Measurements from ENCODE around the gene CTSO.

DNA sequence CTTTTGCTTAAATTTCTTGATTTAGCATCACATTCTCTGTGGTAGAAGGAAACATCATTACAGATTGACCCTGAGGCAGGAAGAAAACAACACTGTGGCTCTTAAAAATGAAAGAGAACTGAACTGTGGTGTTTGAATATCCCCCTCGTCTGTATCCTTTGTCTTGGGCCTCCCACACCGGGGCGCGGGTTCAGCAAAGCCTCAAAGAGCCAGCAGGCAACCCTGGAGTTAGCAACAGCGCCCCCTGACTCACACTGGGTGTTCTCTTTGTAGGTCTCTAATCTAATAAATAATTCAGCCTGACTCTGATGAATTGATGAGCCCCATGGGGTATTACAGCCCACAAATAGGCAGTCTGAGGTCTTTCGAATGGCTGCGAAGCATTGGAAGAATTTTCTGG is 46.1 kb upstream of the CTSO start:
- TF ChIP-seq HOXA7 (CRISPR knock-in tag; IDR thresholded peaks at IDR 0.05) (no peak), EP300 (IDR thresholded peaks at IDR 0.05) (no peak), CBX2 (IDR thresholded peaks at IDR 0.05; ENCODE audit: borderline replicate concordance, low read depth) (no peak), MAX (IDR thresholded peaks at IDR 0.05) (no peak), RAD21 (conservative IDR thresholded peaks at IDR 0.05 in 1 of 2, IDR thresholded peaks at IDR 0.05 in 1 of 2) (no peak), CEBPB (IDR thresholded peaks at IDR 0.05) (no peak), MAFK (IDR thresholded peaks at IDR 0.05; ENCODE audit: partially characterized antibody) (no peak), ELK1 (IDR thresholded peaks at IDR 0.05; ENCODE audit: low read depth, low read length) (no peak)
- TF ChIP-seq, protein P1, sequence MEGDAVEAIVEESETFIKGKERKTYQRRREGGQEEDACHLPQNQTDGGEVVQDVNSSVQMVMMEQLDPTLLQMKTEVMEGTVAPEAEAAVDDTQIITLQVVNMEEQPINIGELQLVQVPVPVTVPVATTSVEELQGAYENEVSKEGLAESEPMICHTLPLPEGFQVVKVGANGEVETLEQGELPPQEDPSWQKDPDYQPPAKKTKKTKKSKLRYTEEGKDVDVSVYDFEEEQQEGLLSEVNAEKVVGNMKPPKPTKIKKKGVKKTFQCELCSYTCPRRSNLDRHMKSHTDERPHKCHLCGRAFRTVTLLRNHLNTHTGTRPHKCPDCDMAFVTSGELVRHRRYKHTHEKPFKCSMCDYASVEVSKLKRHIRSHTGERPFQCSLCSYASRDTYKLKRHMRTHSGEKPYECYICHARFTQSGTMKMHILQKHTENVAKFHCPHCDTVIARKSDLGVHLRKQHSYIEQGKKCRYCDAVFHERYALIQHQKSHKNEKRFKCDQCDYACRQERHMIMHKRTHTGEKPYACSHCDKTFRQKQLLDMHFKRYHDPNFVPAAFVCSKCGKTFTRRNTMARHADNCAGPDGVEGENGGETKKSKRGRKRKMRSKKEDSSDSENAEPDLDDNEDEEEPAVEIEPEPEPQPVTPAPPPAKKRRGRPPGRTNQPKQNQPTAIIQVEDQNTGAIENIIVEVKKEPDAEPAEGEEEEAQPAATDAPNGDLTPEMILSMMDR (IDR thresholded peaks at IDR 0.05), result no peak
